ENCODE measurements around the gene KIF3B.
"Not testable (repeated sequence)": the region's sequence is repeated elsewhere in the genome, so short reads cannot be mapped to it uniquely, and the experiment has no call there.

The KIF3B gene

GRCh38 chr20:32288225-32288849 is 10.9 kb downstream of the KIF3B start:
- Histone ChIP-seq H4K91ac (ENCODE audit: low read length) (no peak overlapping the region), H3K4ac (ENCODE audit: low read depth in 1 of 2, low read length in 2 of 2) (no peak overlapping the region), H3K23ac (ENCODE audit: low read length in 2 of 2) (no peak overlapping the region), H2BK120ac (ENCODE audit: low read depth, low read length) (no peak overlapping the region), H3K27ac (ENCODE audit: low read length, poor library complexity, severe bottlenecking) (no peak overlapping the region), H3K18ac (ENCODE audit: low read depth in 1 of 2, low read length in 2 of 2) (no peak overlapping the region), H3K4me2 (ENCODE audit: low read length, poor library complexity, severe bottlenecking) (no peak overlapping the region), H3K79me1 (replicated peaks; ENCODE audit: low read length, poor library complexity, severe bottlenecking) (peaks cover 51% of the 10 kb centered on the region), H2AK5ac (ENCODE audit: low read length, severe bottlenecking) (no peak overlapping the region), H3K14ac (ENCODE audit: low read length in 2 of 2) (no peak overlapping the region), H3K4me1 (ENCODE audit: control insufficient read depth, insufficient read depth, low read depth, low read length) (no peaks in the 10 kb centered on the region), H3K36me3 (ENCODE audit: control insufficient read depth in 1 of 2, insufficient read depth in 2 of 2, low read depth in 1 of 2, low read length in 2 of 2) (peaks cover 5 to 12% of the 10 kb centered on the region in 2 experiments), H3K9ac (ENCODE audit: low read length) (no peak overlapping the region), H3K27me3 (ENCODE audit: control insufficient read depth in 1 of 2, insufficient read depth in 1 of 2, low read length in 2 of 2) (no peaks in the 10 kb centered on the region), H3K4me3 (ENCODE audit: insufficient read depth in 1 of 2, low read depth in 1 of 2, low read length in 2 of 2) (no peak overlapping the region), H4K8ac (ENCODE audit: low read length) (no peak overlapping the region), H3K9me3 (ENCODE audit: control insufficient read depth, low read length) (no peaks in the 10 kb centered on the region), H2AFZ (ENCODE audit: low read depth, low read length) (no peak overlapping the region), H2BK5ac (ENCODE audit: low read depth, low read length, poor library complexity, severe bottlenecking) (no peak overlapping the region), H2BK15ac (ENCODE audit: low read depth, poor library complexity, severe bottlenecking) (no peak overlapping the region), H2BK12ac (ENCODE audit: low read length in 2 of 2) (no peak overlapping the region)
- no peak for DNase-seq
- 95% methylated on average over 6 of the region's 6 CpGs for WGBS

GRCh38 chr20:32289299-32289660 is 11.8 kb downstream of the KIF3B start:
- H3K79me1 ChIP-seq (replicated peaks; ENCODE audit: low read length, poor library complexity, severe bottlenecking) = peaks cover 49% of the 10 kb centered on the region
- H4K8ac ChIP-seq (ENCODE audit: low read length); H3K4me2 ChIP-seq (ENCODE audit: low read length, poor library complexity, severe bottlenecking); H2BK5ac ChIP-seq (ENCODE audit: low read depth, low read length, poor library complexity, severe bottlenecking); H2BK12ac ChIP-seq (ENCODE audit: low read length in 2 of 2); H3K27me3 ChIP-seq (ENCODE audit: control insufficient read depth in 1 of 2, insufficient read depth in 1 of 2, low read length in 2 of 2); H3K27ac ChIP-seq (ENCODE audit: low read length, poor library complexity, severe bottlenecking); H3K23ac ChIP-seq (ENCODE audit: low read length in 2 of 2); DNase-seq; H3K9me3 ChIP-seq (ENCODE audit: control insufficient read depth, low read length); H3K4me1 ChIP-seq (ENCODE audit: control insufficient read depth, insufficient read depth, low read depth, low read length); H2BK15ac ChIP-seq (ENCODE audit: low read depth, poor library complexity, severe bottlenecking); H3K9ac ChIP-seq (ENCODE audit: low read length); H3K14ac ChIP-seq (ENCODE audit: low read length in 2 of 2); H3K4ac ChIP-seq (ENCODE audit: low read depth in 1 of 2, low read length in 2 of 2); H4K91ac ChIP-seq (ENCODE audit: low read length); H2AK5ac ChIP-seq (ENCODE audit: low read length, severe bottlenecking); H3K4me3 ChIP-seq (ENCODE audit: insufficient read depth in 1 of 2, low read depth in 1 of 2, low read length in 2 of 2); H2AFZ ChIP-seq (ENCODE audit: low read depth, low read length); H2BK120ac ChIP-seq (ENCODE audit: low read depth, low read length); H3K18ac ChIP-seq (ENCODE audit: low read depth in 1 of 2, low read length in 2 of 2): not testable (repeated sequence)
- H3K36me3 ChIP-seq (ENCODE audit: control insufficient read depth in 1 of 2, insufficient read depth in 2 of 2, low read depth in 1 of 2, low read length in 2 of 2) = peaks cover 5 to 12% of the 10 kb centered on the region in 2 experiments
- 96% methylated on average over 4 of the region's 4 CpGs for WGBS

- H3K4me1 ChIP-seq (ENCODE audit: control insufficient read depth, insufficient read depth, low read depth, low read length) = no peaks in the 10 kb centered on the region
- H2AK5ac ChIP-seq (ENCODE audit: low read length, severe bottlenecking) = no peak overlapping the region
- peaks cover 5 to 6% of the 10 kb centered on the region in 2 experiments for H3K36me3 ChIP-seq (ENCODE audit: control insufficient read depth in 1 of 2, insufficient read depth in 2 of 2, low read depth in 1 of 2, low read length in 2 of 2)
- no peak overlapping the region for H3K23ac ChIP-seq (ENCODE audit: low read length in 2 of 2)
- peaks cover 44% of the 10 kb centered on the region for H3K79me1 ChIP-seq (replicated peaks; ENCODE audit: low read length, poor library complexity, severe bottlenecking)
- no peak overlapping the region for H2BK120ac ChIP-seq (ENCODE audit: low read depth, low read length)
- no peak overlapping the region for H3K14ac ChIP-seq (ENCODE audit: low read length in 2 of 2)
- H3K4ac ChIP-seq (ENCODE audit: low read depth in 1 of 2, low read length in 2 of 2) = no peak overlapping the region
- H2BK15ac ChIP-seq (ENCODE audit: low read depth, poor library complexity, severe bottlenecking) = no peak overlapping the region
- no peaks in the 10 kb centered on the region for H3K27me3 ChIP-seq (ENCODE audit: control insufficient read depth in 1 of 2, insufficient read depth in 1 of 2, low read length in 2 of 2)
- H3K27ac ChIP-seq (ENCODE audit: low read length, poor library complexity, severe bottlenecking) = no peak overlapping the region
- H2AFZ ChIP-seq (ENCODE audit: low read depth, low read length) = no peak overlapping the region
- no peak overlapping the region for H4K8ac ChIP-seq (ENCODE audit: low read length)
- H3K4me2 ChIP-seq (ENCODE audit: low read length, poor library complexity, severe bottlenecking) = no peak overlapping the region
- no peak overlapping the region for H3K18ac ChIP-seq (ENCODE audit: low read depth in 1 of 2, low read length in 2 of 2)
- H2BK12ac ChIP-seq (ENCODE audit: low read length in 2 of 2) = no peak overlapping the region
- H3K9me3 ChIP-seq (ENCODE audit: control insufficient read depth, low read length) = no peaks in the 10 kb centered on the region
- no peak overlapping the region for H3K4me3 ChIP-seq (ENCODE audit: insufficient read depth in 1 of 2, low read depth in 1 of 2, low read length in 2 of 2)
- H4K91ac ChIP-seq (ENCODE audit: low read length) = no peak overlapping the region
- no peak overlapping the region for H3K9ac ChIP-seq (ENCODE audit: low read length)
- no peak for DNase-seq
- WGBS = 95% methylated on average over 15 of the region's 15 CpGs
- H2BK5ac ChIP-seq (ENCODE audit: low read depth, low read length, poor library complexity, severe bottlenecking) = no peak overlapping the region
These were observed 12.4 kb downstream of the KIF3B start for GRCh38 chr20:32289661-32290431.

- no peak overlapping the region for H4K91ac ChIP-seq (ENCODE audit: low read length)
- no peak overlapping the region for H2BK12ac ChIP-seq (ENCODE audit: low read length in 2 of 2)
- H3K27me3 ChIP-seq (ENCODE audit: control insufficient read depth in 1 of 2, insufficient read depth in 1 of 2, low read length in 2 of 2) = no peaks in the 10 kb centered on the region
- no peak overlapping the region for H2AFZ ChIP-seq (ENCODE audit: low read depth, low read length)
- no peak overlapping the region for H2BK5ac ChIP-seq (ENCODE audit: low read depth, low read length, poor library complexity, severe bottlenecking)
- H4K8ac ChIP-seq (ENCODE audit: low read length) = no peak overlapping the region
- H3K18ac ChIP-seq (ENCODE audit: low read depth in 1 of 2, low read length in 2 of 2) = no peak overlapping the region
- no peaks in the 10 kb centered on the region for H3K4me1 ChIP-seq (ENCODE audit: control insufficient read depth, insufficient read depth, low read depth, low read length)
- peaks cover 39% of the 10 kb centered on the region for H3K79me1 ChIP-seq (replicated peaks; ENCODE audit: low read length, poor library complexity, severe bottlenecking)
- no peak overlapping the region for H3K27ac ChIP-seq (ENCODE audit: low read length, poor library complexity, severe bottlenecking)
- no peak overlapping the region for H3K4me2 ChIP-seq (ENCODE audit: low read length, poor library complexity, severe bottlenecking)
- H2BK120ac ChIP-seq (ENCODE audit: low read depth, low read length) = no peak overlapping the region
- no peaks in the 10 kb centered on the region for H3K9me3 ChIP-seq (ENCODE audit: control insufficient read depth, low read length)
- 100% methylated on average over 1 of the region's 1 CpG for WGBS
- no peak overlapping the region for H2BK15ac ChIP-seq (ENCODE audit: low read depth, poor library complexity, severe bottlenecking)
- no peak for DNase-seq
- H3K9ac ChIP-seq (ENCODE audit: low read length) = no peak overlapping the region
- H3K36me3 ChIP-seq (ENCODE audit: control insufficient read depth in 1 of 2, insufficient read depth in 2 of 2, low read depth in 1 of 2, low read length in 2 of 2) = peaks cover 5 to 6% of the 10 kb centered on the region in 2 experiments
- H3K23ac ChIP-seq (ENCODE audit: low read length in 2 of 2) = no peak overlapping the region
- no peak overlapping the region for H3K4ac ChIP-seq (ENCODE audit: low read depth in 1 of 2, low read length in 2 of 2)
- H2AK5ac ChIP-seq (ENCODE audit: low read length, severe bottlenecking) = no peak overlapping the region
- H3K4me3 ChIP-seq (ENCODE audit: insufficient read depth in 1 of 2, low read depth in 1 of 2, low read length in 2 of 2) = no peak overlapping the region
- H3K14ac ChIP-seq (ENCODE audit: low read length in 2 of 2) = no peak overlapping the region
These were observed 13.7 kb downstream of the KIF3B start for GRCh38 chr20:32291166-32291565.
